GM12878 (cell line): Measurements from ENCODE around the gene YY1. TPM values are rescaled to one million over a fixed set of nuclear protein-coding genes. Genes with fewer than 3 reads are reported as not detected.

Source experiments
- ATAC-seq: fragments of 200-7000 bp; cut with Tn5 transposase; 3 replicates; pipeline ENCODE4 v1.9.1; 2020; ENCODE audit warnings: mild to moderate bottlenecking, moderate library complexity
- BruUV-seq: library from RNA; stranded (reverse); fragments of 400-500 nt; replicated peaks from 2 replicates; lab custom pipeline; 2021; lab: Mats Ljungman, UMichigan
- CTCF ChIA-PET: fragments of 300-600 bp; sonication (Branson Sonifier 250); formaldehyde crosslinking; extraction: SDS; loops from one replicate; lab custom pipeline; 2021; ENCODE audit warnings: inconsistent platforms; lab: Yijun Ruan, JAX
- POLR2A ChIA-PET: fragments of 350-600 bp; formaldehyde crosslinking; extraction: SDS; loops from one replicate; lab custom pipeline; 2021; ENCODE audit warnings: inconsistent platforms; lab: Charles Lee
- RAD21 ChIA-PET: fragments of 300-600 bp; sonication (Branson Sonifier 250); formaldehyde crosslinking; loops from one replicate; lab custom pipeline; 2023; ENCODE audit warnings: antibody characterized with exemption; ENCODE audit not compliant: unreplicated experiment; lab: Charles Lee
- SMC1A ChIA-PET: fragments of 300-600 bp; sonication (Branson Sonifier 250); formaldehyde crosslinking; loops from one replicate; lab custom pipeline; 2023; ENCODE audit not compliant: unreplicated experiment, uncharacterized antibody; lab: Charles Lee
- DNase-seq: peaks from one replicate; pipeline ENCODE4 v3.0.0-alpha.2; 2011; ENCODE audit warnings: low read depth, low spot score
- FAIRE-seq: peaks from 3 replicates; lab custom pipeline; 2011; peaks lifted over from hg19 to GRCh38; lab: Jason Lieb, UNC
- H2AFZ ChIP-seq: 2 replicates; pipeline ENCODE4 v1.6.0; 2011; ENCODE audit warnings: low read depth, low read length, control low read depth; ENCODE audit not compliant: control insufficient read depth
- H3K27ac ChIP-seq: 2 replicates; pipeline ENCODE4 v1.5.1; 2011; ENCODE audit warnings: control low read depth; ENCODE audit not compliant: control insufficient read depth, insufficient read depth
- H3K27me3 ChIP-seq, 2 experiments: replicated peaks in 1 of 2; 2 replicates each; pipeline versions ENCODE4 v1.6.0 to v1.6.1; 2011; ENCODE audit warnings: low read length in 1 of 2; ENCODE audit not compliant: control insufficient read depth in 2 of 2, insufficient read depth in 2 of 2
- H3K36me3 ChIP-seq, 2 experiments: 2 replicates each; pipeline ENCODE4 v1.5.1; 2011; ENCODE audit warnings: low read length in 1 of 2; ENCODE audit not compliant: control insufficient read depth in 2 of 2, insufficient read depth in 2 of 2
- H3K4me1 ChIP-seq: 2 replicates; pipeline ENCODE4 v1.6.1; 2011; ENCODE audit warnings: mild to moderate bottlenecking, low read length, moderate library complexity, mixed read lengths; ENCODE audit not compliant: control insufficient read depth, insufficient read depth
- H3K4me2 ChIP-seq: 2 replicates; pipeline ENCODE4 v1.6.0; 2011; ENCODE audit warnings: control low read depth; ENCODE audit not compliant: control insufficient read depth, insufficient read depth
- H3K4me3 ChIP-seq: fragments of 200-600 bp; sonication (generic); 2 replicates; pipeline ENCODE4 v1.5.1; 2016
- H3K79me2 ChIP-seq: 2 replicates; pipeline ENCODE4 v1.6.0; 2011; ENCODE audit warnings: low read length; ENCODE audit not compliant: control insufficient read depth, insufficient read depth
- H3K9ac ChIP-seq: 2 replicates; pipeline ENCODE4 v1.8.0; 2011; ENCODE audit warnings: low read length, control low read depth, mixed read lengths; ENCODE audit not compliant: control insufficient read depth, insufficient read depth
- H3K9me3 ChIP-seq: replicated peaks from 3 replicates; pipeline ENCODE4 v1.5.1; 2011; ENCODE audit warnings: mild to moderate bottlenecking, low read length; ENCODE audit not compliant: control insufficient read depth, insufficient read depth
- H4K20me1 ChIP-seq: 2 replicates; pipeline ENCODE4 v1.6.0; 2011; ENCODE audit not compliant: control insufficient read depth, insufficient read depth
- POLR2A ChIP-seq: IDR thresholded peaks from 2 replicates; pipeline ENCODE4 v1.6.1; 2011; ENCODE audit warnings: low read depth, mild to moderate bottlenecking, low read length
- WGBS: methylation state at CpG from one replicate; pipeline ENCODE4 v1.1.6; 2016; ENCODE audit warnings: low lambda C conversion rate; ENCODE audit not compliant: insufficient replicate concordance, insufficient coverage; ENCODE audit errors: missing lambda C conversion rate; 5-methylcytosine and 5-hydroxymethylcytosine counted together
- in situ Hi-C: fragments of 300-500 bp; cut with MboI; formaldehyde crosslinking; loops from 9 replicates; pipeline ENCODE4 v1.14.3; 2018; ENCODE audit warnings: mixed read lengths
- intact Hi-C: fragments of 100-400 bp; cut with micrococcal nuclease; formaldehyde crosslinking; loops from one replicate; pipeline ENCODE4 v1.14.2; 2022; ENCODE audit not compliant: unreplicated experiment
- microRNA counts: library from miRNA; unstranded; fragments of <30 nt; microRNA quantifications from one replicate; lab custom pipeline; 2016
- microRNA-seq: library from miRNA; unstranded; fragments of <30 nt; microRNA quantifications from one replicate; pipeline ENCODE4, GENCODE V29; 2018
- polyA plus RNA-seq, 11 experiments: library from polyadenylated mRNA; depleted of rRNA in 4 of 11; unstranded in 6 of 11; stranded (reverse) in 5 of 11; fragments of >200 nt; fragmentation: Nextera tagmentation in 4 of 11; fragmentation: Illumina TruSeq in 1 of 11; extraction: Ambion mirVana in 4 of 11; extraction: Trizol in 1 of 11; gene quantifications; 1 replicate in 1 of 11; 2 replicates in 10 of 11; pipeline versions ENCODE4 v1.2.1 to v1.2.3, GENCODE V29; 2011 to 2016; ENCODE audit warnings: inconsistent platforms in 2 of 11, missing spikeins in 2 of 11, low read depth in 1 of 11
- small RNA-seq: library from RNA; depleted of rRNA; stranded (forward); fragments of <200 nt; gene quantifications from one replicate; pipeline ENCODE3, GENCODE V24; 2014
- total RNA-seq, 4 experiments: library from RNA; depleted of rRNA in 3 of 4; stranded (reverse); fragments of >200 nt in 3 of 4; fragmentation: Illumina TruSeq in 1 of 4; extraction: Trizol in 1 of 4; gene quantifications; 2 replicates each; pipeline versions ENCODE4 v1.2.1 to v1.2.3, GENCODE V29; 2013 to 2021
- TF ChIP-seq, protein P1 (sequence below): IDR thresholded peaks from 2 replicates; pipeline ENCODE4 v1.6.1; 2012; ENCODE audit warnings: improper control_type of control experiment, low read depth, low read length; ENCODE audit not compliant: insufficient replicate concordance

The YY1 gene
- total and polyA plus RNA-seq, 10 of the 15 experiments (the other 5 are each of a cell fraction or from before 2014, with no cell fraction given) = 23.7 to 74.0 (median 39.9) TPM

DNA sequence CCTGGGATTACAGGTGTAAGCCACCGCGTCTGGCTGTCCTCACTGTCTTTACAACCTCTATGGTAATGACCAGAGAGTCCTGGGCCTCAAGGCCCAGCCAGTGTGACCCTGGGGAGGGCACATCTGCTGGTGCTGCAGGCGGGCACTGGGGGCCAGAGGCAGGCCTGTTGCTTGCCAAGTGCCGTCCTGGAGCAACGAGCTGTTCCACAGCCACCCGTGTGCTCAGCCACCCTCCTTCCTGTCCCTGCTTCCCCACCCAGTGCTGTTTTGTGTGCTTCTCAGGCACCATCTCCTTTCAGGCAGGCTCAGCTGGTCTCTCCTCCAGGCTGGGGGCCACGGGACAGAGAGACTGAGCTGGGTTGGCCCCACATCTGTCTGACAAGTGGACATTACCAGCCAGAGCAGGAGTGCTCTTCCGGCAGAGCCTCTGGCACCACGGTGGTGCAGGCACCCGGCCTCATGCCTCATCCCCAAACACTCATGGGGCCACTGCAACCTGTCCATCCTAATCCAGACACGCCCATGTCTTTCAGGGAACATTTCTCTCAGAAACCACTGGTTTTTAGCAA, 93.2 kb downstream of the YY1 start:
- RAD21 ChIA-PET = interaction anchor here (0.6 kb wide), 1 partner anchor 298 kb away, joined by 3 read pairs; no protein-coding TSS in a partner anchor
- H3K9ac ChIP-seq = no peak overlapping the region

More for the DNA sequence above, 93.2 kb downstream of the YY1 start:
- H3K9me3 ChIP-seq = no peaks in the 10 kb centered on the region
- no peak overlapping the region for H3K4me2 ChIP-seq
- no peak overlapping the region for H3K4me3 ChIP-seq
- ChIA-PET CTCF (interaction anchor here (0.7 kb wide), 1 partner anchor 13 kb away, joined by 3 read pairs; no protein-coding TSS in a partner anchor), SMC1A (no interaction called here), POLR2A (no interaction called here)
- FAIRE-seq = no peak
- H3K4me1 ChIP-seq = peaks cover 5% of the 10 kb centered on the region
- WGBS = 82% methylated on average over 11 of the region's 11 CpGs
- in situ Hi-C loops = no loop called here
- peak; percentile 37; the same call in 1 of the 2 replicates for TF ChIP-seq POLR2A
- TF ChIP-seq, protein P1, sequence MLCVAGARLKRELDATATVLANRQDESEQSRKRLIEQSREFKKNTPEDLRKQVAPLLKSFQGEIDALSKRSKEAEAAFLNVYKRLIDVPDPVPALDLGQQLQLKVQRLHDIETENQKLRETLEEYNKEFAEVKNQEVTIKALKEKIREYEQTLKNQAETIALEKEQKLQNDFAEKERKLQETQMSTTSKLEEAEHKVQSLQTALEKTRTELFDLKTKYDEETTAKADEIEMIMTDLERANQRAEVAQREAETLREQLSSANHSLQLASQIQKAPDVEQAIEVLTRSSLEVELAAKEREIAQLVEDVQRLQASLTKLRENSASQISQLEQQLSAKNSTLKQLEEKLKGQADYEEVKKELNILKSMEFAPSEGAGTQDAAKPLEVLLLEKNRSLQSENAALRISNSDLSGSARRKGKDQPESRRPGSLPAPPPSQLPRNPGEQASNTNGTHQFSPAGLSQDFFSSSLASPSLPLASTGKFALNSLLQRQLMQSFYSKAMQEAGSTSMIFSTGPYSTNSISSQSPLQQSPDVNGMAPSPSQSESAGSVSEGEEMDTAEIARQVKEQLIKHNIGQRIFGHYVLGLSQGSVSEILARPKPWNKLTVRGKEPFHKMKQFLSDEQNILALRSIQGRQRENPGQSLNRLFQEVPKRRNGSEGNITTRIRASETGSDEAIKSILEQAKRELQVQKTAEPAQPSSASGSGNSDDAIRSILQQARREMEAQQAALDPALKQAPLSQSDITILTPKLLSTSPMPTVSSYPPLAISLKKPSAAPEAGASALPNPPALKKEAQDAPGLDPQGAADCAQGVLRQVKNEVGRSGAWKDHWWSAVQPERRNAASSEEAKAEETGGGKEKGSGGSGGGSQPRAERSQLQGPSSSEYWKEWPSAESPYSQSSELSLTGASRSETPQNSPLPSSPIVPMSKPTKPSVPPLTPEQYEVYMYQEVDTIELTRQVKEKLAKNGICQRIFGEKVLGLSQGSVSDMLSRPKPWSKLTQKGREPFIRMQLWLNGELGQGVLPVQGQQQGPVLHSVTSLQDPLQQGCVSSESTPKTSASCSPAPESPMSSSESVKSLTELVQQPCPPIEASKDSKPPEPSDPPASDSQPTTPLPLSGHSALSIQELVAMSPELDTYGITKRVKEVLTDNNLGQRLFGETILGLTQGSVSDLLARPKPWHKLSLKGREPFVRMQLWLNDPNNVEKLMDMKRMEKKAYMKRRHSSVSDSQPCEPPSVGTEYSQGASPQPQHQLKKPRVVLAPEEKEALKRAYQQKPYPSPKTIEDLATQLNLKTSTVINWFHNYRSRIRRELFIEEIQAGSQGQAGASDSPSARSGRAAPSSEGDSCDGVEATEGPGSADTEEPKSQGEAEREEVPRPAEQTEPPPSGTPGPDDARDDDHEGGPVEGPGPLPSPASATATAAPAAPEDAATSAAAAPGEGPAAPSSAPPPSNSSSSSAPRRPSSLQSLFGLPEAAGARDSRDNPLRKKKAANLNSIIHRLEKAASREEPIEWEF = no peak
- H2AFZ ChIP-seq = no peak overlapping the region
- H3K36me3 ChIP-seq = peaks cover 2 to 12% of the 10 kb centered on the region in 2 experiments; a peak in 3 of 4 replicates
- H3K27me3 ChIP-seq = no peaks in the 10 kb centered on the region
- no peak overlapping the region for H3K27ac ChIP-seq
- H3K79me2 ChIP-seq = no peaks in the 10 kb centered on the region
- H4K20me1 ChIP-seq = no peaks in the 10 kb centered on the region
- DNase-seq = no peak
- no peak; the same call in 2 of the 3 replicates for ATAC-seq
- intact Hi-C loops = no loop called here
- no TSS peak for BruUV-seq

MicroRNAs encoded within 50 kb of the gene (microRNA counts, 767-probe panel; counts per million panel counts)
- microRNA hsa-miR-345-5p (lab: Ali Mortazavi, UCI) = 2,009 counts per million, percentile 75 among the panel's probes with 10 or more counts

Small RNA genes within 50 kb of the gene (microRNA-seq; reads per million reads assigned to microRNA genes)
- 132 reads per million, percentile 77 among the genes with 10 or more reads in this experiment for gene MIR345
- gene MIR6764 = 1.1 reads per million

Small RNA genes within 50 kb of the gene (small RNA-seq; reads per million reads assigned to genes)
- gene MIR345 = 189 reads per million, percentile 99 among the genes with 10 or more reads in this experiment
- gene RN7SL523P = not detected

Other genes starting within 250 kb of the YY1 start
- gene EVL, start 173.7 kb upstream of the YY1 start, total RNA-seq (2014; rRNA removed) = 92.2 and 98.6 TPM in 2 replicates
- gene EVL, start 173.7 kb upstream of the YY1 start, total RNA-seq (2014; rRNA removed; fragmentation: Illumina TruSeq; extraction: Trizol) = 87.4 and 87.6 TPM in 2 replicates
- gene EVL, start 173.7 kb upstream of the YY1 start, total RNA-seq (2021) = 104 and 112 TPM in 2 replicates
- gene EVL, start 173.7 kb upstream of the YY1 start, polyA plus RNA-seq (2011; rRNA removed) = 226 and 341 TPM in 2 replicates
- 115 and 128 TPM in 2 replicates for gene EVL, start 173.7 kb upstream of the YY1 start, polyA plus RNA-seq (2014; fragmentation: Illumina TruSeq; extraction: Trizol)
- 10 to 100 TPM; 11.9 to 13.6 TPM for gene EVL, start 173.7 kb upstream of the YY1 start, polyA plus RNA-seq (2014; fragmentation: Nextera tagmentation; extraction: Ambion mirVana)
- gene EVL, start 173.7 kb upstream of the YY1 start, polyA plus RNA-seq (2014; rRNA removed) = 118 and 128 TPM in 2 replicates
- 10 to 100 TPM; 33.5 to 35.4 TPM for gene EVL, start 173.7 kb upstream of the YY1 start, polyA plus RNA-seq (2016; fragmentation: Nextera tagmentation; extraction: Ambion mirVana)
- gene DEGS2, start 79.5 kb upstream of the YY1 start, total RNA-seq (2014; rRNA removed) = 0.87 and 1.1 TPM in 2 replicates
- gene DEGS2, start 79.5 kb upstream of the YY1 start, total RNA-seq (2014; rRNA removed; fragmentation: Illumina TruSeq; extraction: Trizol) = 0.05 and 0.45 TPM in 2 replicates
- gene DEGS2, start 79.5 kb upstream of the YY1 start, total RNA-seq (2021) = 1.8 and 2.5 TPM in 2 replicates
- gene DEGS2, start 79.5 kb upstream of the YY1 start, polyA plus RNA-seq (2011; rRNA removed) = 0.07 TPM in 1 of 2 replicates, not detected in the other
- 0.01 and 0.03 TPM in 2 replicates for gene DEGS2, start 79.5 kb upstream of the YY1 start, polyA plus RNA-seq (2014; fragmentation: Illumina TruSeq; extraction: Trizol)
- under 1 TPM in 1 of 2 experiments, not detected in 1; 0.62 TPM for gene DEGS2, start 79.5 kb upstream of the YY1 start, polyA plus RNA-seq (2014; fragmentation: Nextera tagmentation; extraction: Ambion mirVana)
- 0.26 and 0.66 TPM in 2 replicates for gene DEGS2, start 79.5 kb upstream of the YY1 start, polyA plus RNA-seq (2014; rRNA removed)
- under 1 TPM; 0.06 to 0.52 TPM for gene DEGS2, start 79.5 kb upstream of the YY1 start, polyA plus RNA-seq (2016; fragmentation: Nextera tagmentation; extraction: Ambion mirVana)
- gene SLC25A29, start 67.3 kb downstream of the YY1 start, total RNA-seq (2014; rRNA removed) = 10.3 and 12.1 TPM in 2 replicates
- gene SLC25A29, start 67.3 kb downstream of the YY1 start, total RNA-seq (2014; rRNA removed; fragmentation: Illumina TruSeq; extraction: Trizol) = 3.3 and 3.6 TPM in 2 replicates
- 11.6 and 12.3 TPM in 2 replicates for gene SLC25A29, start 67.3 kb downstream of the YY1 start, total RNA-seq (2021)
- 6.2 and 11.5 TPM in 2 replicates for gene SLC25A29, start 67.3 kb downstream of the YY1 start, polyA plus RNA-seq (2011; rRNA removed)
- gene SLC25A29, start 67.3 kb downstream of the YY1 start, polyA plus RNA-seq (2014; fragmentation: Illumina TruSeq; extraction: Trizol) = 2.0 and 3.4 TPM in 2 replicates
- gene SLC25A29, start 67.3 kb downstream of the YY1 start, polyA plus RNA-seq (2014; fragmentation: Nextera tagmentation; extraction: Ambion mirVana) = under 1 TPM in 1 of 2 experiments, not detected in 1; 0.42 TPM
- 13.3 and 15.9 TPM in 2 replicates for gene SLC25A29, start 67.3 kb downstream of the YY1 start, polyA plus RNA-seq (2014; rRNA removed)
- 1 to 10 TPM; 4.0 TPM for gene SLC25A29, start 67.3 kb downstream of the YY1 start, polyA plus RNA-seq (2016; fragmentation: Nextera tagmentation; extraction: Ambion mirVana)
- gene SLC25A47, start 84.2 kb downstream of the YY1 start, total RNA-seq (2014; rRNA removed) = not detected in 2 replicates
- gene SLC25A47, start 84.2 kb downstream of the YY1 start, total RNA-seq (2014; rRNA removed; fragmentation: Illumina TruSeq; extraction: Trizol) = not detected in 2 replicates
- gene SLC25A47, start 84.2 kb downstream of the YY1 start, total RNA-seq (2021) = not detected in 2 replicates
- not detected in 2 replicates for gene SLC25A47, start 84.2 kb downstream of the YY1 start, polyA plus RNA-seq (2011; rRNA removed)
- not detected in 2 replicates for gene SLC25A47, start 84.2 kb downstream of the YY1 start, polyA plus RNA-seq (2014; fragmentation: Illumina TruSeq; extraction: Trizol)
- not detected for gene SLC25A47, start 84.2 kb downstream of the YY1 start, polyA plus RNA-seq (2014; fragmentation: Nextera tagmentation; extraction: Ambion mirVana)
- gene SLC25A47, start 84.2 kb downstream of the YY1 start, polyA plus RNA-seq (2014; rRNA removed) = 0.14 TPM in 1 of 2 replicates, not detected in the other
- gene SLC25A47, start 84.2 kb downstream of the YY1 start, polyA plus RNA-seq (2016; fragmentation: Nextera tagmentation; extraction: Ambion mirVana) = not detected
- gene WDR25, start 137.3 kb downstream of the YY1 start, total RNA-seq (2014; rRNA removed) = 7.6 and 8.2 TPM in 2 replicates
- 3.2 and 4.1 TPM in 2 replicates for gene WDR25, start 137.3 kb downstream of the YY1 start, total RNA-seq (2014; rRNA removed; fragmentation: Illumina TruSeq; extraction: Trizol)
- gene WDR25, start 137.3 kb downstream of the YY1 start, total RNA-seq (2021) = 5.0 and 5.7 TPM in 2 replicates
- 2.6 and 5.0 TPM in 2 replicates for gene WDR25, start 137.3 kb downstream of the YY1 start, polyA plus RNA-seq (2011; rRNA removed)
- gene WDR25, start 137.3 kb downstream of the YY1 start, polyA plus RNA-seq (2014; fragmentation: Illumina TruSeq; extraction: Trizol) = 3.6 and 6.4 TPM in 2 replicates
- gene WDR25, start 137.3 kb downstream of the YY1 start, polyA plus RNA-seq (2014; fragmentation: Nextera tagmentation; extraction: Ambion mirVana) = under 1 TPM; 0.16 to 0.86 TPM
- 4.9 and 6.1 TPM in 2 replicates for gene WDR25, start 137.3 kb downstream of the YY1 start, polyA plus RNA-seq (2014; rRNA removed)
- gene WDR25, start 137.3 kb downstream of the YY1 start, polyA plus RNA-seq (2016; fragmentation: Nextera tagmentation; extraction: Ambion mirVana) = 1 to 10 TPM; 8.6 to 9.0 TPM